Neural progenitor cell (in vitro differentiated cells): ENCODE measurements around the gene RASGEF1B.

Experiments used
- CTCF ChIP-seq: fragments of 200-600 bp; sonication (generic); IDR thresholded peaks from 2 replicates; pipeline ENCODE4 v1.5.1; 2017; ENCODE audit warnings: antibody characterized with exemption, mild to moderate bottlenecking
- EZH2 ChIP-seq: fragments of 200-600 bp; sonication (generic); IDR thresholded peaks from 2 replicates; pipeline ENCODE4 v1.6.1; 2017; ENCODE audit warnings: antibody characterized with exemption, mild to moderate bottlenecking, moderate library complexity

- TF ChIP-seq CTCF (peak; percentile 7), EZH2 (no peak)
These were observed 67.4 kb downstream of the RASGEF1B start for GRCh38 chr4:81404294-81404693.
